Activated CD4-positive, alpha-beta T cell treated with anti-CD3 and anti-CD28 coated beads, Interleukin-2, amount 10 ng/mL, durations not matched to agents 7 days and 5 days (primary cell): Measurements from ENCODE around the gene SH3D19. TPM values are rescaled to one million over a fixed set of nuclear protein-coding genes. Genes with fewer than 3 reads are reported as not detected.
"Not testable (repeated sequence)": the region's sequence is repeated elsewhere in the genome, so short reads cannot be mapped to it uniquely, and the experiment has no call there.

Experiments
- CTCF ChIA-PET: fragments of 350-600 bp; sonication (Branson Sonifier 250); formaldehyde crosslinking; loops from one replicate; lab custom pipeline; 2021; ENCODE audit warnings: antibody characterized with exemption; lab: Charles Lee
- POLR2A ChIA-PET: fragments of 350-600 bp; sonication (Branson Sonifier 250); formaldehyde crosslinking; loops from one replicate; lab custom pipeline; 2021; ENCODE audit warnings: antibody characterized with exemption; lab: Charles Lee
- DNase-seq: peaks from one replicate; pipeline ENCODE4 v3.0.0-alpha.2; 2020
- H3K27ac Mint-ChIP-seq: one replicate; pipeline ENCODE4 v1.8.0; 2021; ENCODE audit warnings: mild to moderate bottlenecking, moderate library complexity, mixed read lengths
- H3K27me3 Mint-ChIP-seq: one replicate; pipeline ENCODE4 v1.8.0; 2021; ENCODE audit warnings: mixed read lengths
- H3K36me3 Mint-ChIP-seq: one replicate; pipeline ENCODE4 v1.8.0; 2021; ENCODE audit warnings: low read depth, mixed read lengths
- H3K4me1 Mint-ChIP-seq: one replicate; pipeline ENCODE4 v1.8.0; 2021; ENCODE audit warnings: mixed read lengths
- H3K4me3 Mint-ChIP-seq: one replicate; pipeline ENCODE4 v1.8.0; 2021; ENCODE audit warnings: mild to moderate bottlenecking, moderate library complexity, mixed read lengths
- H3K9me3 Mint-ChIP-seq: one replicate; pipeline ENCODE4 v1.8.0; 2021; ENCODE audit warnings: mixed read lengths
- total RNA-seq, 2 experiments: library from RNA; stranded (reverse); gene quantifications; one replicate each; pipeline ENCODE4 v1.2.3, GENCODE V29; 2021

Gene SH3D19
- total RNA-seq, 2 experiments from 2014 or later = not detected

DNA sequence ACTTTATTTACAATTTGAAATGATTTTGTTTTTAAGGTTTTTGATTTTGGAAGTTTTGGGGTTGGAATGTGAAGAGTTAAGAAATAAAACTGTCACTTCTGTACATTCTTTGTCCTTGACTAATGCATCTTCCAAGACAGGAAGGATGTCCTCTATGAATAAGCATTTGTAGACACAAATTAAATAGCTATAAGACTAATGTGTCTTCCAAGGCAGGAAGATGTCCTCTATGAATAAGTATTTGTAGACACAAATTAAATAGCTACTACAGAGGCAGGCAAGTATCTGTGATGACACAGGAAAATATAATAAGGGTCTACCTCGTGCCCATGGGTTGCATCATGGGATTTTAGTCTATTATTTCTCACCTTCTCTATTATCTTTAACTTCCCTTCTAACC is 33.9 kb downstream of the SH3D19 start:
- POLR2A ChIA-PET = no interaction called here
- H3K36me3 Mint-ChIP-seq = no peaks in the 10 kb centered on the region

DNA sequence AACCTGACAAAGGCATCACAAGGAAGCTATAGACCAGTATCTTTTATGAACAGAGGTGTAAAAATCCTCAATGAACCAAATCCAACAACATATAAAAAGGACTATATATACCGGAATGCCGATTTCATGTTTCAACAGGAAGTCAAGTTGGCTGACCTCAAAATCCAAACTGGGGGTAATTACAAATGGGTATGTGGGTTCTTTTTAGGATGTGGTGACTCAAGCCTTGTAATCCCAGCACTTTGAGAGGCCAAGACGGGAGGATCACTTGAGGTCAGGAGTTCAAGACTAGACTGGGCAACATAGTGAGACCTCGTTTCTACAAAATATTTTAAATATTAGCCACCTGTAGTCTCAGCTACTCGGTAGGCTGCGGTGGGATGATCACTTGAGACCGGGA is 38.0 kb downstream of the SH3D19 start:
- Mint-ChIP-seq H3K4me3 (no peak overlapping the region), H3K4me1 (no peaks in the 10 kb centered on the region), H3K27me3 (peaks cover 3% of the 10 kb centered on the region), H3K9me3 (no peaks in the 10 kb centered on the region), H3K36me3 (no peaks in the 10 kb centered on the region), H3K27ac (no peak overlapping the region)
- DNase-seq = no peak
- ChIA-PET POLR2A (no interaction called here), CTCF (no interaction called here)

More for the DNA sequence above, 33.9 kb downstream of the SH3D19 start:
- H3K4me3 Mint-ChIP-seq = no peak overlapping the region
- no peaks in the 10 kb centered on the region for H3K9me3 Mint-ChIP-seq
- H3K27me3 Mint-ChIP-seq = no peaks in the 10 kb centered on the region
- DNase-seq = no peak
- H3K4me1 Mint-ChIP-seq = no peaks in the 10 kb centered on the region
- CTCF ChIA-PET = interaction anchor here (1.6 kb wide), 1 partner anchor 12 kb away, joined by 8 read pairs; no protein-coding TSS in a partner anchor
- no peak overlapping the region for H3K27ac Mint-ChIP-seq

DNA sequence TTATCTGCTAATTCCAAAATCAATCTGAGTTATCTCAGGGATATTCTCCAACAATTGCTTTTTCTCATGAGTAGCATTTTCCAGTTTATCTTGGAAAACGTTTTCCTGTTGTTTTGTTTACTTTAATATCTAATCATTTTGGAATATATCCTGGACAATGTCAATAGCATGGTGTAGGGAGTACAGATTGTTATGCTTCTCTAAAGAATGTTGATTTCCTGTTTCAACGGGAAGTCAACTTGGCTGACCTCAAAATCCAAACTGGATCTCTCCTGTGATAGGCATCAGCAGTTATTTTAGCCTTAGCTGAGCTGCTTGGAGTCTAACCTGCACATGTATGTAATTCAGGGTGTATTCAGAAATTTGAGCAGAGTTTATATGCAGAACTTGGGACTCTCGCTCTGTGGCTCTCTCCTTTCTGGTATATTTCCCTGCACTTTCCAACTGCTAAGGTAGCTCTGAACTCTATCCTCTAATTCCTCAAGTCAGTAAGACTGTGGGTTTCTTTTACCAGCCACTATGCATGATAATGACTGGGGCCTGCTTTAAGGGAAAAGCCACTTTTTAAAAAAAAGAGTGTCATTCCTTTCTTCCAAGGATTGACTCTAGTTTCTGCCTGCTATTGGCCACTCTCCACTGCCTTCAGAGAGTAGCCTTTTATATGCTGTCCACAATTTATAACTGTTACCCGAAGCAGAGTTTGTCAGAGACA is 40.7 kb downstream of the SH3D19 start:
- no peaks in the 10 kb centered on the region for H3K9me3 Mint-ChIP-seq
- no peak overlapping the region for H3K4me3 Mint-ChIP-seq
- H3K27me3 Mint-ChIP-seq = peaks cover 6% of the 10 kb centered on the region
- CTCF ChIA-PET = interaction anchor here (1.7 kb wide), 1 partner anchor 9 kb away, joined by 3 read pairs; no protein-coding TSS in a partner anchor
- no peaks in the 10 kb centered on the region for H3K36me3 Mint-ChIP-seq
- no peak overlapping the region for H3K27ac Mint-ChIP-seq
- H3K4me1 Mint-ChIP-seq = no peaks in the 10 kb centered on the region
- POLR2A ChIA-PET = no interaction called here
- DNase-seq = no peak

DNA sequence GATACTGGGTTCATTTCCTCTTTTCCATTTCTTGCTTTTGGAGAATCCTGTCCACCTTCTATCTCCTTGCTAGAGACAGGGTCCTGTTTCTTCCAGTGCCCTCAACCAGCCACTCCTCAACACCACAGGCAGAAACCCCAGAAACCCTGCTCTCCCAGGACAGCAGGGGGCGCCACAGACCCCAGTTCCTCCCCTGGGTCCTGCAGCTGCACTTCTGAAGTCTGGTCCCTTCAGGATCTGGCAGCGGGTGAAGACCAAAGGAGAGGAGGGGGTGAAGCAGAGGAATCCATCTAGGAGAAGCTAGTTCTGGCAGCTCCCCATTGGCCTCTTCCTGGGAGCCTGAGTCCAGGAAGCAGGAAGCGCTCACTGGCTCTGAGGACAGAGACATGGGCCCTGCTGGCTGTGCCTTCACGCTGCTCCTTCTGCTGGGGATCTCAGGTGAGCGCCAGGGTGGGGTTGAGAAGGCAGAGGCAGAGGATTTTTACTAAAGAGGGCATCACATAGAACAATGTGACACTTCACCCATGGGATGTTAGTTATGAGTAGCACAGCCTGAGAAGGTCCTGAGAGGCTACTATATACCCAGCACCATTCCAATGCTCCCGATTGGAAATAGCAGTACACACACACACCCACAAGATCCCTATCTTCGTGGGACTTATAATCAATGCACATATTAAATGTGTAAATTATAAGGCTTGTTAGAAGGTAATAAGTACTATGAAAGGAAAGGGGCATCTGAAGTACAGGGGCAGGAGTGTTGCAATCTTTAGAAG is 48.4 kb downstream of the SH3D19 start, which contains the start of gene PRSS48:
Gene PRSS48 (plus strand): TSS at position 375 of the 776 bp plus-strand sequence. CDS start 12 bp downstream, at position 387.
- CTCF ChIA-PET = interaction anchor here (1.4 kb wide), 1 partner anchor 8 kb away, joined by 3 read pairs; no protein-coding TSS in a partner anchor
- POLR2A ChIA-PET = no interaction called here
- no peak within 1 kb of the TSS for H3K4me3 Mint-ChIP-seq
- peaks cover 5% of the 10 kb centered on the region for H3K27me3 Mint-ChIP-seq
- no peaks in the 10 kb centered on the region for H3K9me3 Mint-ChIP-seq
- no peak within 1 kb of the TSS for H3K27ac Mint-ChIP-seq
- no peaks in the 10 kb centered on the region for H3K36me3 Mint-ChIP-seq
- no peaks in the 10 kb centered on the region for H3K4me1 Mint-ChIP-seq
- peak; percentile 49 for DNase-seq

DNA sequence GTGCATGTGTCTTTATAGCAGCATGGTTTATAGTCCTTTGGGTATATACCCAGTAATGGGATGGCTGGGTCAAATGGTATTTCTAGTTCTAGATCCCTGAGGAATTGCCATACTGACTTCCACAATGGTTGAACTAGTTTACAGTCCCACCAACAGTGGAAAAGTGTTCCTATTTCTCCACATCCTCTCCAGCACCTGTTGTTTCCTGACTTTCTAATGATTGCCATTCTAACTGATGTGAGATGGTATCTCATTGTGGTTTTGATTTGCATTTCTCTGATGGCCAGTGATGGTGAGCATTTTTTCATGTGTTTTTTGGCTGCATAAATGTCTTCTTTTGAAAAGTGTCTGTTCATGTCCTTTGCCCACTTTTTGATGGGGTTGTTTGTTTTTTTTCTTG is 56.5 kb downstream of the SH3D19 start:
- H3K27me3 Mint-ChIP-seq, DNase-seq, H3K4me1 Mint-ChIP-seq, H3K9me3 Mint-ChIP-seq, H3K27ac Mint-ChIP-seq, H3K4me3 Mint-ChIP-seq, H3K36me3 Mint-ChIP-seq, POLR2A ChIA-PET, CTCF ChIA-PET: not testable (repeated sequence)

DNA sequence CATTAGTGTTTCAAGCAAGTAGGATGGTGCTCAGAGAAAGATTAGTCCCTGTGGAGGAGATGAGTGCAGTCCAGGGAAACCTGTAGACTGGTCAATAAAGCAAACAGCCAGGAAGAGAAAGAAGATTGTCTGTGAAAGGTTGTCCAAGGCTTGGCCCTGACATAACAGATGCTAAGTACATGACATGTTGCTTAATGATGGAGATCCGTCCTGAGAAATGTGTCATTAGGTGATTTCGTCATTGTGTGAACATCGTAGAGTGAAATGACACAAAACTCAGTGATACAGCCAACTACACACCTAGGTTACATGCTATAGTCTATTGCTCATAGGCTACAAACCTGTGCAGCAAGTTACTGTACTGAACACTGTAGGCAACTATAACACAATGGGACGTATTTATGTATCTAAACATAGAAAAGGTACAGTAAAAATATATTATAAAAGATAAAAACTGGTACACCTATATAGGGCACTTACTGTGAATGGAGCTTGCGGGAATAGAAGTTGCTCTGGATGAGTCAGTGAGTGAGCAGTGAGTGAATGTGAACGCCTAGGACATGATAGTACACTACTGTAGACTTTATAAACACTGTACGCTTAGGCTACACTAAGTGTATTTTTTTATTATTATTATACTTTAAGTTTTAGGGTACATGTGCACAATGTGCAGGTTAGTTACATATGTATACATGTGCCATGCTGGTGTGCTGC is 57.4 kb downstream of the SH3D19 start:
- H3K9me3 Mint-ChIP-seq = no peaks in the 10 kb centered on the region
- H3K4me1 Mint-ChIP-seq = no peaks in the 10 kb centered on the region
- no peaks in the 10 kb centered on the region for H3K36me3 Mint-ChIP-seq
- POLR2A ChIA-PET = no interaction called here
- CTCF ChIA-PET = interaction anchor here (0.6 to 0.7 kb wide), 2 partner anchors 131 to 1915 kb away, joined by 3 to 4 read pairs; no protein-coding TSS in a partner anchor
- H3K4me3 Mint-ChIP-seq = no peak overlapping the region
- DNase-seq = no peak
- H3K27ac Mint-ChIP-seq = no peak overlapping the region
- H3K27me3 Mint-ChIP-seq = peaks cover 11% of the 10 kb centered on the region

DNA sequence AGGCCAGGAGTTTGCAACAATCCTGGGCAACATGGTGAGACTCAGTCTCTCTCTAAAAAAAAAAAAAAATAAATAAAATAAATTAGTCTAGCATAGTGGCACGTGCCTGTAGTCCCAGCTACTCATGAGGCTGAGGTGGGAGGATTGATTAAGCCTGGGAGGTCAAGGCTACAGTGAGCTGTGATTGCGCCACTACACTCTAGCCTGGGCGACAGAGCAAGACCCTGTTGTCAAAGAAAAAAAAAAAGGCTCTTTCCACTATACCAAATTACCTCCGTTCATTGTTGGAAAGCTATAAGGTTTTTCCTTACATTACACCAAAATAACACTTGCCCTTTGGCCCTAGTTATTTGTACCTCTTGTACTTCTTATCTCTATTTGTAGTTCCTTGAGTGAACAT is 58.3 kb downstream of the SH3D19 start:
- Mint-ChIP-seq H3K4me1 (no peaks in the 10 kb centered on the region), H3K36me3 (no peaks in the 10 kb centered on the region), H3K27ac (no peak overlapping the region), H3K27me3 (peaks cover 10% of the 10 kb centered on the region), H3K9me3 (no peaks in the 10 kb centered on the region), H3K4me3 (no peak overlapping the region)
- ChIA-PET CTCF (interaction anchor here (0.6 to 0.7 kb wide), 3 partner anchors 131 to 1916 kb away, joined by 3 to 4 read pairs (median 3); no protein-coding TSS in a partner anchor), POLR2A (no interaction called here)
- no peak for DNase-seq

DNA sequence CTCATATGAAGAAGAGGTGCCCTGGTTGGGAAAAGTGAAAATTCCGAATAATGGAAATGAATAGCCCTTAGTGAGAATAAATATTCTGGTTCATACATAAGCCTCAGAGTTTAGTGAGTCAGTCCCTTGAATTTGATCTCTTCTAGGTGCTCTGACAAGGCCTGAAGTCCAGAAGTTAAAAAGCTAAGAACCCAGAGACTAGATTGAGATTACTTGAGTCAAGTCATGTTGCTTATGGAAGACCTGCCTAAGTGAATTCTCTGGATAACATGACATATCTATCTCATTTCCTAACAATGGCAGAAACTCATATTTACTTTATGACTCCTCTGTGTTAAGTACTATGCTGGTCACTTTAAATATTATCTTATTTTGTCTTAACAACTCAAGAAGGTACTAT is 58.9 kb downstream of the SH3D19 start:
- Mint-ChIP-seq H3K27ac (no peak overlapping the region), H3K4me1 (no peaks in the 10 kb centered on the region), H3K36me3 (no peaks in the 10 kb centered on the region), H3K27me3 (peaks cover 8% of the 10 kb centered on the region), H3K9me3 (no peaks in the 10 kb centered on the region), H3K4me3 (no peak overlapping the region)
- ChIA-PET POLR2A (no interaction called here), CTCF (no interaction called here)
- DNase-seq = no peak

DNA sequence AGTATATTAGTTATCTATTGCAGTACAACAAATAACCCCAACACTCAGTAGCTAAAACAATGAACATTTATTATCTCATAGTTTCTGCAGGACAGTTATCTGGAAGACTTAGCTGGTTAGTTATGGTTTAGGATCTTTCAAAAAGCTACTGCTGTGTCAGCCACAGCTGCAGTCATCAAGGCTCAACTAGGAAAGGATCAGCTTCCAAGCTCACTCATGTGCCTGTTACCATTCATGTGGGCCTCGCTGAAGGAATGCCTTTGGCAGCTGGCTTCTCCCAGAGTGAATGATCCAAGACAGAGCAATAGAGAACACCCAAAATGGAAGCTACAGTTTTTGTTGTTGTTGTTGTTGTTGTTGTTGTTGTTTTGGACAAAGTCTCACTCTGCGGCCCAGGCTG is 62.0 kb downstream of the SH3D19 start:
- no peak overlapping the region for H3K4me3 Mint-ChIP-seq
- ChIA-PET POLR2A (no interaction called here), CTCF (no interaction called here)
- no peaks in the 10 kb centered on the region for H3K4me1 Mint-ChIP-seq
- peaks cover 6% of the 10 kb centered on the region for H3K27me3 Mint-ChIP-seq
- no peaks in the 10 kb centered on the region for H3K36me3 Mint-ChIP-seq
- no peak for DNase-seq
- no peaks in the 10 kb centered on the region for H3K9me3 Mint-ChIP-seq
- H3K27ac Mint-ChIP-seq = no peak overlapping the region

DNA sequence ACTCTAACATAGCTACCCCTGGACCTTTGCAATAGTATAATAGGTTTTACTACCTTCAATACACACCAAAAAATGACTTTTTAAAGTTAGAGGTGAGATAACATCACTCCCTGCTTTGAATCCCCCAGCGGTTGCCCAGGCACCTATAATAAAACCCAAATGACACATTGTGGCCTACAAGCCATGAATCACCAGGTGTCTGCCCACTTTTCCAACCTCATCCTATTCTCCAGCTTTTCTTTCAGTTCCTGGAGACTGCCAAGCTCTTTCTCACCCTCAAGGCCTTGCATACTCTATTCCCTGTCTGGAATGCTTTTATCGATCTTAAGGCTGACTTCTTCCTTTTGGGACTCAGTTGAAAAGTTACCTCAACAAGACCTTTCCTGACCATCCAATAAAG is 64.9 kb downstream of the SH3D19 start:
- ChIA-PET POLR2A (no interaction called here), CTCF (no interaction called here)

DNA sequence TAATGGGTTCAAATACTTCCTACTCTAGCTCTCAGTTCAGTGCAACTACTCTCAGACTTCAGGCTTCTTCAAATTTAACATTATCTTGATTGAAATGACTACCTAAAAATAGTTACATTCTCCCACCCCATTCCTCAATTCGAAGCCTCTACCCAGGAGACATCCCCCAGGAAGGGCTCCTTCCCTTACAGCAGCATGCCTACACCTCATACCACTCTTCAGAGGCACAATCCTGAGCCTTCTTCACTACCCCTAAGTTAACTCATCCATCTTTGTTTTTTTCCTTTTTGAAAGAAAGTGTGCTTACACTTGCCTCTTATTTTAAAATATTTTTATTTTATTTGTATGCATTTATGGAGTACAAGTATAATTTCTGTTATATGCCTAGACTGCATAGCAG is 65.7 kb downstream of the SH3D19 start:
- ChIA-PET CTCF (no interaction called here), POLR2A (no interaction called here)
- no peaks in the 10 kb centered on the region for H3K36me3 Mint-ChIP-seq
- no peak overlapping the region for H3K4me3 Mint-ChIP-seq
- H3K9me3 Mint-ChIP-seq = no peaks in the 10 kb centered on the region
- H3K27me3 Mint-ChIP-seq = peaks cover 2% of the 10 kb centered on the region
- H3K27ac Mint-ChIP-seq = no peak overlapping the region
- no peaks in the 10 kb centered on the region for H3K4me1 Mint-ChIP-seq
- DNase-seq = no peak

More for the DNA sequence above, 64.9 kb downstream of the SH3D19 start:
- Mint-ChIP-seq H3K4me3 (no peak overlapping the region), H3K27ac (no peak overlapping the region), H3K4me1 (no peaks in the 10 kb centered on the region), H3K9me3 (no peaks in the 10 kb centered on the region), H3K36me3 (no peaks in the 10 kb centered on the region), H3K27me3 (peaks cover 2% of the 10 kb centered on the region)
- no peak for DNase-seq

DNA sequence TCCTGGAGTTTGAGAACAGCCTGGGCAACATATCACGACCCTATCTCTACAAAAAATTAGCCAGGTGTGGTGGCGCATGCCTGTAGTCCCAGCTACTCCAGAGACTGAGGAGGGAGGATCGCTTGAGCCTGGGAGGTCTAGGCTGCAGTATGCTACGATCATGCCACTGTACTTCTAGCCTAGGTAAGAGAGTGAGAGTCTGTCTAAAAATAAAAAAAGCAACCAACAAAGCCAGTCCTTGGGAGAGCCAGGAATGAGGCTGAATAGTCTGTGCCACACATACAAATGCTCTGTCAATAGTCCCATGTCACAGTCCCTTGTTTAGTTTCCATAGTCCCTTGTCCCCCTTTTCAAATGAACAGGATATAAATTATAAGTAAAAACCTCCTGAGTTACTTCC is 67.7 kb downstream of the SH3D19 start:
- Mint-ChIP-seq H3K9me3 (no peaks in the 10 kb centered on the region), H3K4me1 (no peaks in the 10 kb centered on the region), H3K27ac (no peak overlapping the region), H3K36me3 (no peaks in the 10 kb centered on the region), H3K27me3 (no peaks in the 10 kb centered on the region), H3K4me3 (no peak overlapping the region)
- no peak for DNase-seq
- POLR2A ChIA-PET = no interaction called here
- CTCF ChIA-PET = no interaction called here

DNA sequence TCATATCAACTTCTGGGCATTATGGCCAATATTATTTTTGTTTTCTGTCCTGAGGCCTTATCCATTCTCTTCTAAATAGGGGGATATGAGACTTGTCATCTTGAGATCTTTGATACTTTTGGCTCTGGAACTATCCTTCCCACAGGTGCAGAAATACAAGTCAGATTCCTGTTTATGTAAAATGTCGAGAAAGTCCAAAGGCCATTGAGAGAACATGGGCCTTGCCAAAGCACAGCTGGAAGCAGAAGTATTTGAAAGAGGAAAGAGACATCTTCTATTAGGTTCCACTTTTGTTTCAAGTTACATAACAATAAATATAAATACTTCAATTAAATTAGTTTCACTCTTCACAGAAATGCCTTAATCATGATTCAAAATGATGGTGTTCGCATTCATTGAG is 69.3 kb downstream of the SH3D19 start:
- POLR2A ChIA-PET = no interaction called here
- no peak overlapping the region for H3K4me3 Mint-ChIP-seq
- no peaks in the 10 kb centered on the region for H3K9me3 Mint-ChIP-seq
- H3K36me3 Mint-ChIP-seq = no peaks in the 10 kb centered on the region
- no peak overlapping the region for H3K27ac Mint-ChIP-seq
- H3K4me1 Mint-ChIP-seq = no peaks in the 10 kb centered on the region
- no peak for DNase-seq
- no peaks in the 10 kb centered on the region for H3K27me3 Mint-ChIP-seq
- CTCF ChIA-PET = no interaction called here
